PC-3 (cell line): ENCODE measurements around the gene PEX10. TPM values are rescaled to one million over a fixed set of nuclear protein-coding genes. Genes with fewer than 3 reads are reported as not detected.

Experiments used
- ATAC-seq: fragments of 200-7000 bp; cut with Tn5 transposase; 2 replicates; pipeline ENCODE4 v1.9.1; 2020; ENCODE audit warnings: mild to moderate bottlenecking, moderate library complexity
- BruUV-seq: library from RNA; stranded (reverse); fragments of 400-500 nt; replicated peaks from 2 replicates; lab custom pipeline; 2021; lab: Mats Ljungman, UMichigan
- CTCF ChIA-PET: fragments of 300-600 bp; sonication (Branson Sonifier 250); formaldehyde crosslinking; loops from one replicate; lab custom pipeline; 2022; ENCODE audit warnings: antibody characterized with exemption; lab: Charles Lee
- POLR2A ChIA-PET: fragments of 300-600 bp; sonication (Branson Sonifier 250); formaldehyde crosslinking; loops from one replicate; lab custom pipeline; 2022; ENCODE audit warnings: antibody characterized with exemption; ENCODE audit not compliant: unreplicated experiment; lab: Charles Lee
- DNase-seq: peaks from one replicate; pipeline ENCODE4 v3.0.0-alpha.2; 2015
- H2AFZ ChIP-seq: fragments of 300-600 bp; sonication (generic); 2 replicates; pipeline ENCODE4 v1.6.0; 2016; ENCODE audit warnings: antibody characterized with exemption, low read length
- H3F3A ChIP-seq: fragments of 300-600 bp; sonication (generic); one replicate; pipeline ENCODE4 v1.6.0; 2017; ENCODE audit warnings: antibody characterized with exemption, low read length, control low read depth, mild to moderate bottlenecking; ENCODE audit not compliant: unreplicated experiment
- H3K27ac ChIP-seq: fragments of 300-600 bp; sonication (generic); 2 replicates; pipeline ENCODE4 v1.5.1; 2016; ENCODE audit warnings: mild to moderate bottlenecking, low read length
- H3K27me3 ChIP-seq: fragments of 300-600 bp; sonication (generic); 2 replicates; pipeline ENCODE4 v1.6.1; 2016; ENCODE audit warnings: low read length, mixed read lengths
- H3K36me3 ChIP-seq: fragments of 300-600 bp; sonication (generic); 2 replicates; pipeline ENCODE4 v1.6.1; 2016; ENCODE audit warnings: low read depth, mixed run types, low read length, mixed read lengths
- H3K4me1 ChIP-seq: fragments of 300-600 bp; sonication (generic); 2 replicates; pipeline ENCODE4 v1.5.1; 2016; ENCODE audit warnings: low read length; ENCODE audit not compliant: insufficient read depth
- H3K4me2 ChIP-seq: fragments of 300-600 bp; sonication (generic); 2 replicates; pipeline ENCODE4 v1.6.0; 2016; ENCODE audit warnings: low read length
- H3K4me3 ChIP-seq: fragments of 300-600 bp; sonication (generic); 2 replicates; pipeline ENCODE4 v1.5.1; 2016; ENCODE audit warnings: mild to moderate bottlenecking, low read length, mixed read lengths
- H3K79me2 ChIP-seq: fragments of 300-600 bp; sonication (generic); 2 replicates; pipeline ENCODE4 v1.6.1; 2017; ENCODE audit warnings: low read length, mixed read lengths
- H3K9ac ChIP-seq: fragments of 300-600 bp; sonication (generic); 2 replicates; pipeline ENCODE4 v1.6.0; 2016; ENCODE audit warnings: mild to moderate bottlenecking, low read length
- H3K9me2 ChIP-seq: fragments of 300-600 bp; sonication (generic); replicated peaks from 2 replicates; pipeline ENCODE4 v1.6.1; 2016; ENCODE audit warnings: mixed run types, low read length, mixed read lengths
- H3K9me3 ChIP-seq: fragments of 300-600 bp; sonication (generic); 2 replicates; pipeline ENCODE4 v1.6.1; 2016; ENCODE audit warnings: low read length, mixed read lengths
- H4K20me1 ChIP-seq: fragments of 300-600 bp; sonication (generic); 2 replicates; pipeline ENCODE4 v1.6.1; 2016; ENCODE audit warnings: low read length, mixed read lengths
- CTCF ChIP-seq: fragments of 300-600 bp; sonication (generic); conservative IDR thresholded peaks from 2 replicates; pipeline ENCODE4 v1.5.1; 2017; ENCODE audit warnings: antibody characterized with exemption, low read depth, mild to moderate bottlenecking, low read length
- EZH2 ChIP-seq: fragments of 300-600 bp; sonication (generic); IDR thresholded peaks from one replicate; pipeline ENCODE4 v1.6.1; 2017; ENCODE audit warnings: antibody characterized with exemption, mild to moderate bottlenecking, low read length; ENCODE audit not compliant: unreplicated experiment
- EZH2phosphoT487 ChIP-seq: fragments of 300-600 bp; sonication (generic); IDR thresholded peaks from 2 replicates; pipeline ENCODE4 v1.6.1; 2018; ENCODE audit warnings: mild to moderate bottlenecking, antibody characterized with exemption, low read length, borderline replicate concordance
- intact Hi-C: fragments of 100-400 bp; cut with micrococcal nuclease; formaldehyde crosslinking; loops from 2 replicates; pipeline ENCODE4 v1.9.0; 2023
- total RNA-seq: library from RNA; depleted of rRNA; stranded (reverse); fragments of >200 nt; gene quantifications from 2 replicates; pipeline ENCODE4 v1.2.3, GENCODE V29; 2014

PEX10 gene
- total RNA-seq, 1 experiment from 2014 or later = 100 TPM

DNA sequence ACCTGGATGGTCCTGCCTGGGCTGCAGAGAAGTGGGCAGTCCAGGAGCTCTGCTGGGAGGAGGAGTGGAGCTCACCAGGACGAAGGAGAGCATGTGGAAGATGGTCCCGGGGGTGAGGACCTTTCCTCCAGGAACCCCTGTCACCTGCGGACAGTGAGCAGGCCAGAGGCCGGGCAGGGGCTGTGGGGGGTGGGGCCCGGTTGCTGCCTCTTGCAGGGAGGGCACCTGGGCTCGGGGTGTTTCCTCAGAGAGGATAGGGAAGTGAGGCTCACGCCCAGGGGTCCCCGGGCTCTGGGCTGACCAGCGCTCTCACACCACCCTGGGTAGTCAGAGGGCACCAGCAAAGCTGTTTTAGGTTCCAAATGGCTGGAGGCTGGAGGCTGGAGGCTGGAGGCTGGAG lies 22.7 kb upstream of the PEX10 start:
- TF ChIP-seq CTCF (no peak), EZH2phosphoT487 (no peak), EZH2 (no peak)
- no peaks in the 10 kb centered on the region for H3K79me2 ChIP-seq
- BruUV-seq = no TSS peak
- no peaks in the 10 kb centered on the region for H3K9me2 ChIP-seq
- no peaks in the 10 kb centered on the region for H4K20me1 ChIP-seq
- H3K27ac ChIP-seq = no peak overlapping the region
- ATAC-seq = no peak
- H3K9ac ChIP-seq = no peak overlapping the region
- peaks cover 19% of the 10 kb centered on the region for H3K27me3 ChIP-seq
- H3K4me1 ChIP-seq = no peaks in the 10 kb centered on the region
- H3K9me3 ChIP-seq = no peaks in the 10 kb centered on the region
- ChIA-PET CTCF (no interaction called here), POLR2A (no interaction called here)
- DNase-seq = no peak
- H2AFZ ChIP-seq = no peak overlapping the region
- intact Hi-C loops = no loop called here
- no peak overlapping the region for H3K4me2 ChIP-seq
- no peaks in the 10 kb centered on the region for H3K36me3 ChIP-seq
- no peak overlapping the region for H3K4me3 ChIP-seq
- no peaks in the 10 kb centered on the region for H3F3A ChIP-seq

GRCh38 chr1:2433936-2434655 lies 21.7 kb upstream of the PEX10 start:
- Histone ChIP-seq H3K9me3 (no peaks in the 10 kb centered on the region), H3K9ac (no peak overlapping the region), H3F3A (no peaks in the 10 kb centered on the region), H3K4me3 (no peak overlapping the region), H3K4me2 (no peak overlapping the region), H3K9me2 (no peaks in the 10 kb centered on the region), H3K27me3 (peaks cover 19% of the 10 kb centered on the region), H3K4me1 (no peaks in the 10 kb centered on the region), H4K20me1 (no peaks in the 10 kb centered on the region), H3K79me2 (no peaks in the 10 kb centered on the region), H3K27ac (no peak overlapping the region), H3K36me3 (no peaks in the 10 kb centered on the region), H2AFZ (no peak overlapping the region)
- ChIA-PET CTCF (no interaction called here), POLR2A (no interaction called here)
- no TSS peak for BruUV-seq
- DNase-seq (no peak), ATAC-seq (no peak)
- TF ChIP-seq CTCF = no peak
- TF ChIP-seq EZH2 = no peak
- TF ChIP-seq EZH2phosphoT487 = no peak
- intact Hi-C loops = no loop called here

- Histone ChIP-seq H3K4me3 (no peak overlapping the region), H3K9me3 (no peaks in the 10 kb centered on the region), H3K27ac (no peak overlapping the region), H3K4me2 (no peak overlapping the region), H3K9me2 (no peaks in the 10 kb centered on the region), H4K20me1 (no peaks in the 10 kb centered on the region), H3K36me3 (no peaks in the 10 kb centered on the region), H3K27me3 (peaks cover 19% of the 10 kb centered on the region), H3F3A (no peaks in the 10 kb centered on the region), H3K9ac (no peak overlapping the region), H3K4me1 (no peaks in the 10 kb centered on the region), H3K79me2 (no peaks in the 10 kb centered on the region), H2AFZ (no peak overlapping the region)
- TF ChIP-seq EZH2phosphoT487 = no peak
- no peak for TF ChIP-seq CTCF
- TF ChIP-seq EZH2 = no peak
- intact Hi-C loops = no loop called here
- ATAC-seq (no peak), DNase-seq (no peak)
- CTCF ChIA-PET = no interaction called here
- POLR2A ChIA-PET = no interaction called here
- BruUV-seq = no TSS peak
Measured at GRCh38 chr1:2433196-2433595, 20.8 kb upstream of the PEX10 start.
